Panc1 (cell line): ENCODE results near the gene HOPX.
"Not testable (repeated sequence)": the region's sequence is repeated elsewhere in the genome, so short reads cannot be mapped to it uniquely, and the experiment has no call there.

Source experiments
- CTCF ChIP-seq: fragments of 450-650 bp; IDR thresholded peaks from 2 replicates; pipeline ENCODE4 v1.5.1; 2017; ENCODE audit warnings: mild to moderate bottlenecking
- POLR2AphosphoS5 ChIP-seq: IDR thresholded peaks from 2 replicates; pipeline ENCODE4 v1.6.1; 2012; ENCODE audit warnings: mild to moderate bottlenecking, low read depth, low read length, moderate library complexity
- REST ChIP-seq, 2 experiments: IDR thresholded peaks; 2 replicates each; pipeline ENCODE4 v1.6.1; 2011 to 2012; ENCODE audit warnings: low read depth in 2 of 2, control low read depth in 1 of 2, low read length in 1 of 2, mild to moderate bottlenecking in 1 of 2, moderate library complexity in 1 of 2; ENCODE audit not compliant: insufficient read depth in 1 of 2

GRCh38 chr4:56693476-56693875 lies 12.4 kb upstream of the HOPX start:
- not testable (repeated sequence) for TF ChIP-seq CTCF; REST (IDR thresholded peaks at IDR 0.05; ENCODE audit: insufficient read depth in 1 of 2, low read depth in 2 of 2, low read length in 1 of 2); POLR2AphosphoS5
